ENCODE results near the gene MRTFB.

The MRTFB gene

GRCh38 chr16:14106961-14107360 is 35.8 kb downstream of the MRTFB start:
- Histone ChIP-seq H3K27me3 (ENCODE audit: control insufficient read depth in 1 of 2, insufficient read depth in 2 of 2, low read length in 2 of 2) (no peaks in the 10 kb centered on the region), H3K36me3 (ENCODE audit: control insufficient read depth in 2 of 2, insufficient read depth in 2 of 2, low read length in 2 of 2) (no peaks in the 10 kb centered on the region)

GRCh38 chr16:14109077-14109775 is 38.1 kb downstream of the MRTFB start:
- Histone ChIP-seq H3K27me3 (ENCODE audit: control insufficient read depth in 1 of 2, insufficient read depth in 2 of 2, low read length in 2 of 2) (no peaks in the 10 kb centered on the region), H3K36me3 (ENCODE audit: control insufficient read depth in 2 of 2, insufficient read depth in 2 of 2, low read length in 2 of 2) (no peaks in the 10 kb centered on the region), H3K27ac (ENCODE audit: low read length) (no peak overlapping the region), H3K4me1 (ENCODE audit: control insufficient read depth, insufficient read depth, low read length) (peaks cover 41% of the 10 kb centered on the region), H3K9me3 (ENCODE audit: control insufficient read depth in 2 of 2, low read length in 2 of 2) (no peaks in the 10 kb centered on the region), H3K4me3 (ENCODE audit: low read length in 2 of 2) (no peak overlapping the region), H3K9ac (ENCODE audit: low read length in 2 of 2) (no peak overlapping the region)

More at GRCh38 chr16:14106961-14107360, 35.8 kb downstream of the MRTFB start:
- Histone ChIP-seq H3K9ac (ENCODE audit: low read length in 2 of 2) (peak overlapping the region in 1 of 2 donors; percentile 8), H3K4me3 (ENCODE audit: low read length in 2 of 2) (no peak overlapping the region), H3K9me3 (ENCODE audit: control insufficient read depth in 2 of 2, low read length in 2 of 2) (no peaks in the 10 kb centered on the region), H3K4me1 (ENCODE audit: control insufficient read depth, insufficient read depth, low read length) (peaks cover 47% of the 10 kb centered on the region), H3K27ac (ENCODE audit: low read length) (no peak overlapping the region)

- Histone ChIP-seq H3K27me3 (ENCODE audit: control insufficient read depth in 1 of 2, insufficient read depth in 2 of 2, low read length in 2 of 2) (no peaks in the 10 kb centered on the region), H3K9me3 (ENCODE audit: control insufficient read depth in 2 of 2, low read length in 2 of 2) (no peaks in the 10 kb centered on the region), H3K4me3 (ENCODE audit: low read length in 2 of 2) (no peak overlapping the region), H3K9ac (ENCODE audit: low read length in 2 of 2) (peak overlapping the region in 1 of 2 donors; percentile 24), H3K36me3 (ENCODE audit: control insufficient read depth in 2 of 2, insufficient read depth in 2 of 2, low read length in 2 of 2) (no peaks in the 10 kb centered on the region), H3K4me1 (ENCODE audit: control insufficient read depth, insufficient read depth, low read length) (peaks cover 47% of the 10 kb centered on the region), H3K27ac (ENCODE audit: low read length) (peak overlapping the region; percentile 64)
Observed at GRCh38 chr16:14109782-14110727, 38.9 kb downstream of the MRTFB start.

GRCh38 chr16:14110728-14111251 is 39.7 kb downstream of the MRTFB start:
- Histone ChIP-seq H3K27me3 (ENCODE audit: control insufficient read depth in 1 of 2, insufficient read depth in 2 of 2, low read length in 2 of 2) (no peaks in the 10 kb centered on the region), H3K4me3 (ENCODE audit: low read length in 2 of 2) (no peak overlapping the region), H3K9me3 (ENCODE audit: control insufficient read depth in 2 of 2, low read length in 2 of 2) (no peaks in the 10 kb centered on the region), H3K27ac (ENCODE audit: low read length) (peak overlapping the region; percentile 64), H3K9ac (ENCODE audit: low read length in 2 of 2) (no peak overlapping the region), H3K36me3 (ENCODE audit: control insufficient read depth in 2 of 2, insufficient read depth in 2 of 2, low read length in 2 of 2) (no peaks in the 10 kb centered on the region), H3K4me1 (ENCODE audit: control insufficient read depth, insufficient read depth, low read length) (peaks cover 46% of the 10 kb centered on the region)

GRCh38 chr16:14111713-14112538 is 40.8 kb downstream of the MRTFB start:
- no peak overlapping the region for H3K4me3 ChIP-seq (ENCODE audit: low read length in 2 of 2)
- no peaks in the 10 kb centered on the region for H3K36me3 ChIP-seq (ENCODE audit: control insufficient read depth in 2 of 2, insufficient read depth in 2 of 2, low read length in 2 of 2)
- H3K9ac ChIP-seq (ENCODE audit: low read length in 2 of 2) = no peak overlapping the region
- H3K9me3 ChIP-seq (ENCODE audit: control insufficient read depth in 2 of 2, low read length in 2 of 2) = no peaks in the 10 kb centered on the region
- peak overlapping the region; percentile 64 for H3K27ac ChIP-seq (ENCODE audit: low read length)
- peaks cover 38% of the 10 kb centered on the region for H3K4me1 ChIP-seq (ENCODE audit: control insufficient read depth, insufficient read depth, low read length)
- no peaks in the 10 kb centered on the region for H3K27me3 ChIP-seq (ENCODE audit: control insufficient read depth in 1 of 2, insufficient read depth in 2 of 2, low read length in 2 of 2)

GRCh38 chr16:14112539-14112856 is 41.4 kb downstream of the MRTFB start:
- H3K4me1 ChIP-seq (ENCODE audit: control insufficient read depth, insufficient read depth, low read length) = peaks cover 38% of the 10 kb centered on the region
- no peaks in the 10 kb centered on the region for H3K36me3 ChIP-seq (ENCODE audit: control insufficient read depth in 2 of 2, insufficient read depth in 2 of 2, low read length in 2 of 2)
- H3K9me3 ChIP-seq (ENCODE audit: control insufficient read depth in 2 of 2, low read length in 2 of 2) = no peaks in the 10 kb centered on the region
- H3K9ac ChIP-seq (ENCODE audit: low read length in 2 of 2) = no peak overlapping the region
- no peak overlapping the region for H3K4me3 ChIP-seq (ENCODE audit: low read length in 2 of 2)
- H3K27me3 ChIP-seq (ENCODE audit: control insufficient read depth in 1 of 2, insufficient read depth in 2 of 2, low read length in 2 of 2) = no peaks in the 10 kb centered on the region
- peak overlapping the region; percentile 64 for H3K27ac ChIP-seq (ENCODE audit: low read length)

- no peak overlapping the region for H3K4me3 ChIP-seq (ENCODE audit: low read length in 2 of 2)
- no peaks in the 10 kb centered on the region for H3K36me3 ChIP-seq (ENCODE audit: control insufficient read depth in 2 of 2, insufficient read depth in 2 of 2, low read length in 2 of 2)
- H3K27me3 ChIP-seq (ENCODE audit: control insufficient read depth in 1 of 2, insufficient read depth in 2 of 2, low read length in 2 of 2) = no peaks in the 10 kb centered on the region
- H3K9me3 ChIP-seq (ENCODE audit: control insufficient read depth in 2 of 2, low read length in 2 of 2) = no peaks in the 10 kb centered on the region
- peak overlapping the region; percentile 50 for H3K27ac ChIP-seq (ENCODE audit: low read length)
- H3K4me1 ChIP-seq (ENCODE audit: control insufficient read depth, insufficient read depth, low read length) = peaks cover 38% of the 10 kb centered on the region
- H3K9ac ChIP-seq (ENCODE audit: low read length in 2 of 2) = no peak overlapping the region
Observed at GRCh38 chr16:14113344-14113743, 42.2 kb downstream of the MRTFB start.

- Histone ChIP-seq H3K27ac (ENCODE audit: low read length) (no peak overlapping the region), H3K27me3 (ENCODE audit: control insufficient read depth in 1 of 2, insufficient read depth in 2 of 2, low read length in 2 of 2) (no peaks in the 10 kb centered on the region), H3K9me3 (ENCODE audit: control insufficient read depth in 2 of 2, low read length in 2 of 2) (no peaks in the 10 kb centered on the region), H3K4me3 (ENCODE audit: low read length in 2 of 2) (no peak overlapping the region), H3K36me3 (ENCODE audit: control insufficient read depth in 2 of 2, insufficient read depth in 2 of 2, low read length in 2 of 2) (no peaks in the 10 kb centered on the region), H3K4me1 (ENCODE audit: control insufficient read depth, insufficient read depth, low read length) (peaks cover 19% of the 10 kb centered on the region), H3K9ac (ENCODE audit: low read length in 2 of 2) (no peak overlapping the region)
Observed at GRCh38 chr16:14117051-14117450, 45.9 kb downstream of the MRTFB start.

GRCh38 chr16:14119799-14120198 is 48.7 kb downstream of the MRTFB start:
- Histone ChIP-seq H3K27me3 (ENCODE audit: control insufficient read depth in 1 of 2, insufficient read depth in 2 of 2, low read length in 2 of 2) (no peaks in the 10 kb centered on the region), H3K9ac (ENCODE audit: low read length in 2 of 2) (no peak overlapping the region), H3K4me3 (ENCODE audit: low read length in 2 of 2) (no peak overlapping the region), H3K4me1 (ENCODE audit: control insufficient read depth, insufficient read depth, low read length) (peaks cover 8% of the 10 kb centered on the region), H3K36me3 (ENCODE audit: control insufficient read depth in 2 of 2, insufficient read depth in 2 of 2, low read length in 2 of 2) (no peaks in the 10 kb centered on the region), H3K27ac (ENCODE audit: low read length) (no peak overlapping the region), H3K9me3 (ENCODE audit: control insufficient read depth in 2 of 2, low read length in 2 of 2) (no peaks in the 10 kb centered on the region)

- no peaks in the 10 kb centered on the region for H3K9me3 ChIP-seq (ENCODE audit: control insufficient read depth in 2 of 2, low read length in 2 of 2)
- H3K4me1 ChIP-seq (ENCODE audit: control insufficient read depth, insufficient read depth, low read length) = peaks cover 12% of the 10 kb centered on the region
- no peak overlapping the region for H3K4me3 ChIP-seq (ENCODE audit: low read length in 2 of 2)
- H3K27ac ChIP-seq (ENCODE audit: low read length) = no peak overlapping the region
- no peaks in the 10 kb centered on the region for H3K36me3 ChIP-seq (ENCODE audit: control insufficient read depth in 2 of 2, insufficient read depth in 2 of 2, low read length in 2 of 2)
- no peak overlapping the region for H3K9ac ChIP-seq (ENCODE audit: low read length in 2 of 2)
- no peaks in the 10 kb centered on the region for H3K27me3 ChIP-seq (ENCODE audit: control insufficient read depth in 1 of 2, insufficient read depth in 2 of 2, low read length in 2 of 2)
Observed at GRCh38 chr16:14120335-14120734, 49.2 kb downstream of the MRTFB start.
